Activated effector memory CD4-positive, alpha-beta T cell treated with Interleukin-2 at 50 U/mL for 16 hours (primary cell): ENCODE data around the gene CNTLN.
"Not testable (repeated sequence)": the region's sequence is repeated elsewhere in the genome, so short reads cannot be mapped to it uniquely, and the experiment has no call there.

ENCODE experiments used
- DNase-seq: peaks from one replicate; pipeline ENCODE4 v3.0.0-alpha.2; 2020

CNTLN gene

DNA sequence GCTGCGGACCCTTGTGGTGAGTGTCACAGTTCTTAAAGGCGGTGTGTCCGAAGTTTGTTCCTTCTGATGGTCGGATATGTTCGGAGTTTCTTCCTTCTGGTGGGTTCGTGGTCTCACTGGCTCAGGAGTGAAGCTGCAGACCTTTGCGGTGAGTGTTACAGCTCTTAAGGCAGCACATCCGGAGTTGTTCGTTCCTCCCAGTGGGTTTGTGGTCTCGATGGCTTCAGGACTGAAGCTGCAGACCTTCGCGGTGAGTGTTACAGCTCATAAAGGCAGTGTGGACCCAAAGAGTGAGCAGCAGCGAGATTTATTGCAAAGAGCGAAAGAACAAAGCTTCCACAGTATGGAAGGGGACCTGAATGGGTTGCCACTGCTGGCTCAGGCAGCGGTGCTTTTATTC is 42.7 kb downstream of the CNTLN start:
- not testable (repeated sequence) for DNase-seq

DNA sequence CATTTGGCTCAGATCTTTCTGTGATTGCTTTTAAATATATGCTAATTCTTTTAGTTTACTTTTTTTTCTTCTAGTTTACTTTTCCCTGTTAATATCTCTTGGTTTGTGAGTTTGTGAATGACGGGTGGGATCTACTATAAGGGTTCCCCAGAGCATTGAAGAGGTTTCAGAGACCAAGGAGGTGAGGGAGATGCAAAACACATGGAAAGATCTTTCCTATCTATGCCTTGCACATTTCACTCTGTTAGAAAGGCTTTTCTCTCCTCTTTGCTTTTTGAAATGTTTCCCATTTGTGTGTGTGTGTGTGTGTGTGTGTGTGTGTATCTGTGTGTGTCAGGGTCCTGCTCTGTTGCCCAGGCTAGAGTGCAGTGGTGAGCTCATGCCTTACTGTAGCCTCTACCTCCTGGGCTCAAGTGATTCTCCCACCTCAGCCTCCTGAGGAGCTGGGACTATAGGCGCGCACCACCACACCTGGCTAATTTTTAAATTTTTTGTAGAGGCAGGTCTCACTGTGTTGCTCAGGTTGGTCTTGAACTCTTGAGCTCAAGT is 50.7 kb downstream of the CNTLN start:
- no peak for DNase-seq

DNA sequence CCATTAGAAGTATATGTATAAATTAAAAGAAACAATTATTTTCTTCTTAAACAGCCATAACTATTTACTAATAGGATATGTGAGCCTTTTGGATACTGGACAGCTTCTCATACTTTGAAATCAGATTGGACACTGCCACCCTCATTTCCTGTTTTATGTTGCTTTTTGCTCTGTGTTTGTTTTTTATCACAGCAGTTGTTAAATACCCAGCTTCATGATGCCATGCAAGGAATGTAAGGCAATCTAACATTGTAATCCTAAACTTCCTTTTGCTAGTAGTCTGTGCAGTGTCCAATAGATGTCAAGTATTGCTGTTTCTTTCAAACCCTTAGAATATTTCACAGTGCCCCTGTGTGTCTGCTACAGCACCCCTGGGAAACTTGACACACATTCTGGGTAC is 56.2 kb downstream of the CNTLN start:
- no peak for DNase-seq

DNA sequence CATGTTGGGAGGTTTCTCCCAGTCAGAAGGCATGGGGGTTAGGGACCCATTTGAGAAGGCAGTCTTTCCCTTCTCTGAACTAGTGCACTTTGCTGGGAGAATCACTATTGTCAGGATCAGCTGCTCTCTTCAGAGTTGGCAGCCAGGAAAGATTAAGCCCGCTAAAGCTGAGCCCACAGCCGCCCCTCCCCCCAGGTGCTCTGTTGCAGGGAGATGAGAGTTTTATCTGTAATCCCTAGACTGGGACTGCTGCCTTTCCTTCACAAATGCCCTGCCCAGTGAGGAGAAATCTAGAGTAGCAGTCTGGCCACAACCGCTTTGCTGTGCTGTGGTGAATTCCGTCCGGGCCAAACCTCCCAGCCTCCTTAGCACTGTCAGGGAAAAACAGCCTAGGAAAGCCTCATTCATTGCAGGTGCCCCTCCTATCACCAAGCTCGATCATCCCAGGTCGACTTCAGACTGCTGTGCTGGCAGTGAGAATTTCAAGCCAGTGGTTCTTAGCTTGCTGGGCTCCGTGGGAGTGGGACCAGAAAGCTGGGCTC is 69.8 kb downstream of the CNTLN start:
- no peak for DNase-seq

DNA sequence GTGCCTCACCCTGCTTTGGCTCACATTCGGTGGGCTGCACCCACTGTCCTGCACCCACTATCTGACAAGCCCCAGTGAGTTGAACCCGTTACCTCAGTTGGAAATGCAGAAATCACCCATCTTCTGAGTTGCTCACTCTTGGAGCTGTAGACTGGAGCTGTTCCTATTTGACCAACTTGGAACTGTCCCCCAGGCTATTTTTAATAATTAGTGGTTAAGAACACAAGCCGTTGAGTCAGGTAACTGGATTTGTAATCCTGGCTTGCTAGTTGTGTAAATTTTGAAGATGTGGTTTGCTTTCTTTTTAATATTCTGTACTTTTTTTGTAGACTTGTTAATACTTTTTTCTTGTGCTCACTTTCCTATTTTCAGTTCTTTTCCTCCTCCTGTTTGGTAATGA is 81.2 kb downstream of the CNTLN start:
- DNase-seq: no peak

DNA sequence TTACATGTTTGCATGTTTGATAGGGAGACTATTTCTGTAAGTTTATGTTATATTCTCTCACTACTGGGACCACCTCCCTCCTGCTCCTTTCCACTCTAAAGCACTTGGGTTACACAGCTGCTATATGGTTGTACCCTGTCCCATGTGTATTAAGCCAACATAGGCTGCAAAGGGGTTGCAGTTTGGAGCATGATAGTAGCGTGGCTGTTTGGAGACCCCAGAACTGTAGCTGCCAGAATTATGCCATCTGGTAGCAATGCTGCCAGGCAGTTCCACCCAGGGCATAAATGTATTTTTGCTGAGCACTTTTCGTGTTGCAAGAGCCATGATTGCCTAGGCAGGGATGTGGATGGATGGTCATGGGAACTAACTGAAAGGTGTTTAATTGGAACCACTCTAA is 81.8 kb downstream of the CNTLN start:
- no peak for DNase-seq

DNA sequence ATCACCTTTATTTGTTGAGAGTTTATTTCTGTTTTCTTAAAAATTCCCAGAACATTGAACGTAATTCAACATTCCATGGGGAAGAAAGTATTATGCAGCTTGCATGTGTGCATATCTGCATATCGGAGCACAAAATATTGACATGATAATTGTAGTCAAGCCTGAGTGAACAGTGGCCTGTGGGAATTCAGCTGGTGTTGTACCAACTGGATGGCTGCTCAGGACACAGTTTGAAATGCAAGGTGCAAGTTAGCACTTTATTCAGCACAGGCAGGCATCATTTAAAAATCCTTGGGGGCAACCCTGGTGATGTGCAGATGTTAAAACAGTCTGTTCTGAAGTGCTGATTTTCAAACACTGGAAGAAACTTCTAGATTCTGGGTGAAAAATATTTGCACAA is 82.4 kb downstream of the CNTLN start:
- no peak for DNase-seq

DNA sequence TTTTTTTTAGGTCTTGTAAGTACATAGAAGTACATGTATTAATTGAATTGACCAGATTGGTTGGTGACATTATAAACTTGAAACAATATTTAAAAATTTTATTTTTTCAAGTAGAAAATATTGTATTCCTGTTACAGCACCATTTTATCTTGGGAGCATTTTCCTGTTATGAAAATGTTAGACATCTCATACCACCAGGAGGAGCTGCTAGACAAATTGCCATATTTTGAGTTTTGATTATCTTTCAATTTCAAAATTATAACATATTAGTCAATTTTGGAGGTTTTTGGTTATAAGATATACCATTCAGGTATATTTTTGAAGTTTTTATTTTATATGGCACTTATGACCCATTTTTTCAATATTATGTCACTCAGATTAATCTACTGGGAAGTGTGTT is 84.4 kb downstream of the CNTLN start:
- DNase-seq: no peak

DNA sequence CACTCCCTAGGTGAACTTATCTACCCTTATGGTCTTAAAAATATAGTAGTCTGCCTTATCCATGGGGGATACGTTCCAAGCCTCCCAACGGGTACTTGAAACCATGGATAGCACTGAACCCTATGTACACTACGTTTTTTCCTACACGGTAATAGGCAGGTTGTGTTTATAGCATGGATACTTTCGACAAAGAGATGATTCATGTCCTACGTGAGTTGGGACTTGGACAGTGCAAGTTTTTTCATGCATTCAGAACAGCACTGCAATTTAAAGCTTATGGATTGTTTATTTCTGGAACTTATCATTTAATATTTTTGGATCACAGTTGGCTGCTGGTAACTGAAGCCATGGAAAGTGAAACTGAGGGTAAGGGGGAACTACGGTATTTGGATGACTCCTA is 88.1 kb downstream of the CNTLN start:
- no peak for DNase-seq

DNA sequence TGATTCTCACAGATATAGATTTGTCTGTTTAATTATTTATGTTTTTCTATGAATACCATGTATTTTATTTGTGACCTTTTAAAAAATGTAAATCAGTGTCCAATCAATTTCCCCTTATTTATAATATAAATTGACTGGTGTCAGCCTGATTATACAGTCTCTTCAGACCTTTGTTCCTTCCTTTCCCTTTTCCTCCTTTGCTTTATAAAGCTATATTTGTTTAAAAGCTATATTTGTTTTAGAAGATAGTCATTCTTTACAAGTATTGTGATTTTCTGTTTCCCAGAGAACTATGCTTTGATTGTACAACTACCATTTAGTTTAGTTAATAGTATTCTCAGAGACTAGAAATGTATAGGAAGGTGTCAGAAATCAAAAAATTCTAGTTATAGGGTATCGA is 90.6 kb downstream of the CNTLN start:
- no peak for DNase-seq

DNA sequence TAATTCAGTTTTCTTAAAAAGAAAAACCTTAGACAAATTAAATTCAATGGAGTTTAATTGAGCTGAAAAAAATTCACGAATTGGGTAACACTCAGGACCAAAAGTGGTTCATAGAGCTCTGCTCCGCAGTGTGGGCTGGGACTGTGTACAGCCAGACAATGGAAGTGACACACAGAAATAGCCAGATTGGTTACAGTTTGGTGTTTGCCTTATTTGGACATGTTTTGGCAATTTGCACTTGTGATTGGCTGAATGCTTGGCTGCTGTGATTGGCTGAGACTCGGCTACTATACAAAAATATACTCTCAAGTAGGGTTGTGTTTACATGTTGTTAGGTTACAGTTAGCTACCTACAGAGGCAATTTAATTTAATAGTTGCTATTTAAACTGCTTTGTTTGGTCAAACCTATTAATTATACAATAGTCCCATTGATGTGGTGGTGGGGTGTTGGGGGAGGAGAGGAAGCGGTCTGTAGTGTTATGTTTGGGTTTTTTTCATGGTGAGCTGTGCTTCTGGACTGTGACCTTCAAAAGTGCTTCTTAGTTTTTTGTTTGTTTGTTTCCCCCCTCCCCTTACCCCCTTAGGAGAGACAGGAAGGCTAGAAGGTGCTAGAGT is 95.2 kb downstream of the CNTLN start:
- no peak for DNase-seq

DNA sequence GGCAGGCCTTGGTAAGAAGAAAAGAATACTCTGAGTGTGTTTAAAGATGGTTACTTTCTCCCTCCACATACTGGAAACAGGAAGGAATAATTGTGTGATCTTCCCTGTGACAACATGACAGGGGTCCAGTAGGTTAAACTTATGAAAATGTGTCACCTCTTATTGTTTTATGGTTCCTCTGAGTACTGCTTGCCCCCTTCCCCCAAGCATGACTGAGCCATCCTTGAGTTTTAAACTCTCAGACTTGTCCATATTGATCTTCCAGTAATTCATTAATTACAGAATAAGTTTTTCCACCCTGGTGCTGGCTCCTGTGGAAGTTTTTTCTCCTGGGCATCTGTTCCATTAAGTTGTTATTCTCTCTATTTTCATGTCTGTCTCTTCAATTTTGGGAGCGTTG is 95.8 kb downstream of the CNTLN start:
- DNase-seq: no peak

DNA sequence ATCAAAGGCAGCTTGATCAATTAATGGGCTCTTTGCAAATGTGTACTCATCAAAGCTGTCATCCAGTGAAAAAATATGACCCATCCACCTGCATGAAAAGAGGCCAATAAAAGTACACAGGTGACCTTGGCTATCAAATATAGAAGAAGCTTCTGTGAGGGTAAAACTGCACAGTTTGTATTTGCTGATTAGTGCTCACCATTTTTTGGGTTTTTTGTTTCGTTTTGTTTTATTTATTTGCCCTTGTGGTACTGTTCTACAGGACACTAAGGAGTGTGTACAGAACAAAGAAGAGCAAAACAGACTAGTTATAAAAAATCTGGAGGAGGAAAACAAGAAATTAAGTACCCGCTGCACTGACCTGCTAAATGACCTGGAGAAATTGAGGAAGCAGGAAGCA is 101.3 kb downstream of the CNTLN start:
- no peak for DNase-seq

DNA sequence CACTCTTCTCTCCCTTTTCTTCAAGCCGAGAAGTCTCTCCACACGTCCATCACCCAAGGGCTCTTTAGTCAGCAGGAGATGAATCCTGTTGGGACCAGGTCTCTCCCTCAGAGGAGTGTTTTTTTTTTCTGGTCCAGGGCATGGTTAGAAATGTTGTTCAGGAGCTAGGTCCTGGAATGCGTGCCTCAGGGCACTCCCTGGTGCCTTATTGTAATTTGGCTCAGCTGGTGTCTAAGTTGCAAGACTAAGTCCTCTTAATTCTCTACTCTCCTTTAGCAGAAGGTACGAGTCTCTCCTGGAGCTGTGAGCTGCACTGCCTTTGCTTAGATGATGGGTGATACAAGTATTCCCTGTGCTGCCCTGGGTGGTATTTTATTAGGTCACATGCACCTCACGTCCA is 111.9 kb downstream of the CNTLN start:
- DNase-seq: no peak

DNA sequence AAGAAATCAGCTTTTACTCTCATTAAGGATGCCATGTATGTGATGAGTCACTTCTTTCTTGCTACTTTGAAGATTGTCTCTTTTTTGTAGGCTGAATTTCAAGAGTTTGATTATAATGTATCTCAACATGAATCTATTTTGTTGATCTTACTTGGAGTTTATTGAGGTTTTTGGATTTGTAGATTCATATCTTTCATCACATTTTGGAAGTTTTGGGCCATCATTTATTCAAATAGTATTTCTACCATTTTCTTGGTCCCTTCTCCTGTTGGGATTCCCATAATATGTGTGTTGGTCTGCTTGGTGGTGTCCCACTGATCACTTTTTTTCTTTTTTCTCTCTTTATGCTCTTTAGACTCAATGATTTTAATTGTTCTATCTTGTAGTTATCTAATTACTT is 116.3 kb downstream of the CNTLN start:
- DNase-seq: no peak

DNA sequence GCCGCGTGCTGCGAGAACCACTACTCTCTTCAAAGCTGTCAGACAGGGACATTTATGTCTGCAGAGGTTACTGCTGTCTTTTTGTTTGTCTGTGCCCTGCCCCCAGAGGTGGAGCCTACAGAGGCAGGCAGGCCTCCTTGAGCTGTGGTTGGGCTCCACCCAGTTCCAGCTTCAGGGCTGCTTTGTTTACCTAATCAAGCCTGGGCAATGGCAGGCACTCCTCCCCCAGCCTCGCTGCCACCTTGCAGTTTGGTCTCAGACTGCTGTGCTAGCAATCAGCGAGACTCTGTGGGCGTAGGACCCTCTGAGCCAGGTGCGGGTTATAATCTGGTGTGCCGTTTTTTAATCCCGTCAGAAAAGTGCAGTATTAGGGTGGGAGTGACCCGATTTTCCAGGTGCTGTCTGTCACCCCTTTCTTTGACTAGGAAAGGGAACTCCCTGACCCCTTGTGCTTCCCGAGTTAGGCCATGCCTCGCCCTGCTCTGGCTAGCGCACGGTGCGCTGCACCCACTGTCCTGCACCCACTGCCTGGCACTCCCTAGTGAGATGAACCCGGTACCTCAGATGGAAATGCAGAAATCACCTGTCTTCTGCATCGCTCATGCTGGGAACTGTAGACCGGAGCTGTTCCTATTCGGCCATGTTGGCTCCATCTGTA is 133.8 kb downstream of the CNTLN start:
- not testable (repeated sequence) for DNase-seq

DNA sequence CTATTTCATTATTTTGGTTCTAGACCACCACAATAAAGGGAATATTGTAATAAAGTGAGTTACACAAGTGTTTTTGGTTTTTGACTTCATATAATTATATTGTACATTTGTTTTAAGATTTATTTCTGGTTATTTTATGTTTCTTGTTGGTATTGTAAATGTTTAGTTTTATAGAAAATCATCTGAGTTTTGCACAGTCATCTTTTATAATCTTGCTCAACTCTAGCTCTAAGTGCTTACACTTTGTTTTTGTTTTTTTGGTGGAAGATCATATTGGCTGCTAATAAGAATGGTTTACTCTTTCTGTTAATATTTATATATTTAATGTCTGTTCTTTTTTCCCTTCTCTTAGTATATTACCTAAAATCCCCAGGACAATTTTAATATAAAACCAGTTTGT is 135.0 kb downstream of the CNTLN start:
- DNase-seq: no peak

DNA sequence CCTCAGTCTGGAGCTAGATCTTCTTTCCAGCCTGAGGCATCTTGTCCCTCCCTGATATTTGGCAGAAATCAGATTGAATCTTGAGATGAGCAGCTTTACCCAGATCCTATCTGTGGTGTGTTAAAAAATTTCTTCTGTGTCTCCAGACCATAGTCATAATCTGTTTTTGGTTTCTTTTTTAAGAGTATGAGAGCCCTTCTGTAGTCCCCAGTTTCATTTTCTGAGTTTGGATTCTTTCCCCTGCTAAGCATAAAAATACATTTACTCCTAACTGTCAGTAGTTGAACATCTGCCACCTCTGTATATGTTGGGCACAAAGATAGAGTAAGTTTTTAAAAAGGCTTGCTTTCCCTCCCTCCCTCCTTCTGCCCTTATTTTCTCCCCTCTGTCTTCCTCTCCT is 137.7 kb downstream of the CNTLN start:
- DNase-seq: no peak

DNA sequence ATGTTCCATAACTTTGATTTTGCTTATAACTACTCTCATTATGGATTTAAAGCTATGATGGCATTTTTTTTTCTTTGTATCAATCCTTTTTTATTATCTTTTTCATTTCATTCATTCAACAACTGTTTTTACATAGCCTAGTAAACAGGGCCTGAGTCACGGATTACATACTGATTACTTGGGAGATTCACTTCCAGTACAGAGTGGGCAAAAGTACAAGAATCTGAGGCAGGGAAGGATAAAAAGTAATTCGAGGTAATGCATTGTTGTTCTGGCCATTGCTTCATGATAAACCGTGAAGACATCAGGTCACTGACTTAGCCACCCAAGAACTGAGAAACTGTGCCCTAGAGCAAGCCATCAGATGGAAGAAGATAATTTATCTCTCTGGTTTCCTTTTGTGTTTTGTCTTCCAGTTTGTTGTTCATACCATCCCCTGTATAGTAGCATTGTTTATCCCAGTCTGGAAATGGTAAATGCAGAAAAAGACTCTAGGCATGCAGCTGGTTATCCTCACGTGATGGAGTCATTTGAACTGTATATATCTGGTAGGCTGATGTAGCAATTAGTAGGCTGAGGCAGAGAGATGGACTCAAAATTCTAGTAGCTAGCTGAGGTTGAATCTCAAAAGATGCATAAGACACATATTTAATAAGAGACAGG is 145.6 kb downstream of the CNTLN start:
- no peak for DNase-seq

DNA sequence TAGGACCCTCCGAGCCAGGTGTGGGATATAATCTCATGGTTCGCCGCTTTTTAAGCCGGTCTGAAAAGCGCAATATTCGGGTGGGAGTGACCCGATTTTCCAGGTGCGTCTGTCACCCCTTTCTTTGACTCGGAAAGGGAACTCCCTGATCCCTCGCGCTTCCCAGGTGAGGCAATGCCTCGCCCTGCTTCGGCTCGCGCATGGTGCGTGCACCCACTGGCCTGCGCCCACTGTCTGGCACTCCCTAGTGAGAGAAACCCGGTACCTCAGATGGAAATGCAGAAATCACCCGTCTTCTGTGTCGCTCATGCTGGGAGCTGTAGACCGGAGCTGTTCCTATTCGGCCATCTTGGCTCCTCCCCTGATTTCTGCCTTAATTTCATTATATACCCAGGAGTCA is 155.8 kb downstream of the CNTLN start:
- DNase-seq: not testable (repeated sequence)

DNA sequence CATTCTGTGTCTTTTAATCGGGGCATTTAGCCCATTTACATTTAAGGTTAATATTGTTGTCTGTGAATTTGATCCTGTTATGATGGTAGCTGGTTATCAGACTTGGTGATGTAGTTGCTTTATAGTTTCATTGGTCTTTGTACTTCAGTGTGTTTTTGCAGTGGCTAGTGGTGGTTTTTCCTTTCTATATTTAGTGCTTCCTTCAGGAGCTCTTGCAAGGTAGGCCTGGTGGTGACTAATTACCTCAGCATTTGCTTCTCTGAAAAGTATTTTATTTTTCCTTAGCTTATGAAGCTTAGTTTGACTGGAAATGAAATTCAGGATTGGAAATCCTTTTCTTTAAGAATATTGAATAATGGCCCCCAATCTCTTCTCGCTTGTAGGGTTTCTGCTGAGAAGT is 156.9 kb downstream of the CNTLN start:
- no peak for DNase-seq

DNA sequence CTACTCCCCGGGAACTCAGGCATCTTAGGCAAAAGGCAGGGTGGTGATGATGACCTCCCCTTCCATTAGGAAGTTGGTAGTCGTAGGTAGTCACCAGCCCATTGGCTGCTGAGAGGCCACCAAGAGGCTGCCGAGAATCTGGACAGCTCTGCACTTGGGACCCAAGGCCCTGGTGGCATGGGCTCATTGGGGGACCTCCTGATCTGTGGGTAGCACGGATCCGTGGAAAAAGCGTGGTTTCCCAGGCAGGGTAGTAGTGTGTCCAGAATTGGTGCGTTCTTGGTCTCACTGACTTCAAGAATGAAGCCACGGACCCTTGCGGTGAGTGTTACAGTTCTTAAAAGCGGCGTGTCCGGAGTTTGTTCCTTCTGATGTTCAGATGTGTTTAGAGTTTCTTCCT is 158.8 kb downstream of the CNTLN start:
- DNase-seq: no peak

DNA sequence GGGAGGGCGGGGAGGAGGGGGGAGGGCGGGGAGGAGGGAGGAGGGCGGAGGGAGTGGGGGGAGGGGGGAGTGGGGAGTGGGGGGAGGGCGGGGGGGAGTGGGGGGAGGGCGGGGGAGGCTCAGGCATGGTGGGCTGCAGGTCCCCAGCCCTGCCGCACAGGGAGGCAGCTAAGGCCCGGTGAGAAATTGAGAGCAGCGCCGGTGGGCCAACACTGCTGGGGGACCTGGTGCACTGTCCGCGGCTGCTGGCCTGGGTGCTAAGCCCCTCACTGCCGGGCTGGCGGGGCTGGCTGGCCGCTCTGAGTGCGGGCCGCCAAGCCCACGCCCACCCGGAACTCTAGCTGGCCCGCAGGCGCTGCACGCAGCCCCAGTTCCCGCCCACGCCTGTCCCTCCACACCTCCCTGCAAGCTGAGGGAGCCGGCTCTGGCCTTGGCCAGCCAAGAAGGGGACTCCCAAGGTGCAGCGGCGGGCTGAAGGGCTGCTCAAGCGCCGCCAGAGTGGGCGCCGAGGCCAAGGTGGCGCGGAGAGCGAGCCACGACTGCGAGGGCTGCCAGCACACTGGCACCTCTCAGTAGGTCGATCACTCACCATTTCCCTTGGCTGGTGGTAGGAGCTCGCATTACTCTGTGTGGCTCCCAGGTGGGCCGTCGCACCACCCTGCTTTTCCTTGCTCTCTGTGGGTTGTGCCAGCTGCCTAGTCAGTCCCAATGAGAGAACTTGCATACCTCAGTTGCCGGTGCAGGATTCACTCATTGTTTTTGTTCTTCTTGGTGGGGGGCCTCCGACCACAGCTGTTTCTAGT is 160.2 kb downstream of the CNTLN start:
- DNase-seq: no peak
